HCT116 (cell line): ENCODE results near the gene HIRA. TPM values are rescaled to one million over a fixed set of nuclear protein-coding genes. Genes with fewer than 3 reads are reported as not detected.

Experiments used
- ATAC-seq: fragments of 200-7000 bp; cut with Tn5 transposase; 2 replicates; pipeline ENCODE4 v1.9.1; 2020; ENCODE audit warnings: mild to moderate bottlenecking, moderate library complexity
- BruUV-seq: library from RNA; stranded (reverse); fragments of 400-500 nt; replicated peaks from 2 replicates; lab custom pipeline; 2021; lab: Mats Ljungman, UMichigan
- CTCF ChIA-PET: fragments of 300-600 bp; sonication (Branson Sonifier 250); formaldehyde crosslinking; loops from one replicate; lab custom pipeline; 2021; ENCODE audit warnings: antibody characterized with exemption; lab: Charles Lee
- POLR2A ChIA-PET: fragments of 300-600, 350-600 bp; sonication (Branson Sonifier 250); formaldehyde crosslinking; loops from one replicate; lab custom pipeline; 2021; ENCODE audit warnings: antibody characterized with exemption; lab: Charles Lee
- RAD21 ChIA-PET, 2 experiments: fragments of 300-600 bp; sonication (Branson Sonifier 250); formaldehyde crosslinking; loops; one replicate each; lab custom pipeline; 2023; ENCODE audit warnings: low total read pairs in 2 of 2; ENCODE audit not compliant: uncharacterized antibody in 2 of 2, unreplicated experiment in 2 of 2, low non-redundant PET in 1 of 2; lab: Charles Lee
- DNase-seq: peaks from one replicate; pipeline ENCODE4 v3.0.0-alpha.2; 2010; ENCODE audit warnings: low read depth, low spot score
- H2AFZ ChIP-seq: fragments of 200-600 bp; shearing (Covaris generic), sonication (generic); 2 replicates; pipeline ENCODE4 v1.6.1; 2017; ENCODE audit warnings: low read depth, mixed run types, mixed read lengths, antibody characterized with exemption, low read length; ENCODE audit not compliant: poor library complexity, severe bottlenecking
- H3K27ac ChIP-seq: 2 replicates; pipeline ENCODE4 v1.5.1; 2012; ENCODE audit warnings: low read depth, low read length
- H3K27me3 ChIP-seq: fragments of 200-600 bp; sonication (generic); 2 replicates; pipeline ENCODE4 v1.6.1; 2016; ENCODE audit warnings: mixed run types, low read length, mixed read lengths; ENCODE audit not compliant: insufficient read depth
- H3K36me3 ChIP-seq, 2 experiments: fragments of 200-500 bp in 1 of 2; fragments of 200-600 bp in 1 of 2; sonication (Bioruptor generic) in 1 of 2; sonication (generic) in 1 of 2; 2 replicates each; pipeline versions ENCODE4 v1.5.1 to v1.6.1; 2014 to 2016; ENCODE audit warnings: low read length in 2 of 2, inconsistent platforms in 1 of 2, mixed read lengths in 1 of 2, mixed run types in 1 of 2; ENCODE audit not compliant: insufficient read depth in 2 of 2, control insufficient read depth in 1 of 2
- H3K4me1 ChIP-seq, 2 experiments: fragments of 200-600 bp in 1 of 2; sonication (generic) in 1 of 2; 2 replicates each; pipeline versions ENCODE4 v1.5.1 to v1.6.1; 2012 to 2017; ENCODE audit warnings: low read length in 2 of 2, inconsistent platforms in 1 of 2, mild to moderate bottlenecking in 1 of 2, mixed read lengths in 1 of 2, mixed run types in 1 of 2, moderate library complexity in 1 of 2; ENCODE audit not compliant: insufficient read depth in 2 of 2, control insufficient read depth in 1 of 2
- H3K4me2 ChIP-seq: fragments of 200-600 bp; sonication (generic); 2 replicates; pipeline ENCODE4 v1.6.1; 2017; ENCODE audit warnings: mixed run types, low read length, mixed read lengths
- H3K4me3 ChIP-seq, 2 experiments: fragments of 200-600 bp in 1 of 2; sonication (generic) in 1 of 2; replicated peaks in 1 of 2; 2 replicates each; pipeline ENCODE4 v1.5.1; 2011 to 2016; ENCODE audit warnings: low read length in 2 of 2, control low read depth in 1 of 2, low read depth in 1 of 2, mild to moderate bottlenecking in 1 of 2, mixed read lengths in 1 of 2, mixed run types in 1 of 2
- H3K79me2 ChIP-seq: fragments of 200-600 bp; sonication (generic); 2 replicates; pipeline ENCODE4 v1.6.1; 2017; ENCODE audit warnings: mild to moderate bottlenecking, mixed run types, low read length, moderate library complexity, mixed read lengths; ENCODE audit not compliant: insufficient read depth
- H3K9ac ChIP-seq: fragments of 200-600 bp; sonication (generic); 2 replicates; pipeline ENCODE4 v1.6.1; 2016; ENCODE audit warnings: low read length, mixed read lengths
- H3K9me2 ChIP-seq: fragments of 200-600 bp; sonication (generic), shearing (Covaris generic); 2 replicates; pipeline ENCODE4 v1.6.1; 2017; ENCODE audit warnings: mixed run types, mild to moderate bottlenecking, moderate library complexity; ENCODE audit not compliant: insufficient read depth
- H3K9me3 ChIP-seq, 2 experiments: fragments of 200-500 bp in 1 of 2; fragments of 200-600 bp in 1 of 2; sonication (Bioruptor generic) in 1 of 2; sonication (generic) in 1 of 2; 2 replicates each; pipeline ENCODE4 v1.6.1; 2014 to 2017; ENCODE audit warnings: low read length in 2 of 2, mixed read lengths in 2 of 2, inconsistent platforms in 1 of 2, low read depth in 1 of 2, mild to moderate bottlenecking in 1 of 2, mixed run types in 1 of 2, moderate library complexity in 1 of 2; ENCODE audit not compliant: control insufficient read depth in 1 of 2, insufficient read depth in 1 of 2
- H4K20me1 ChIP-seq: fragments of 200-600 bp; sonication (generic), shearing (Covaris generic); 2 replicates; pipeline ENCODE4 v1.6.1; 2017; ENCODE audit warnings: mixed run types, mild to moderate bottlenecking, moderate library complexity; ENCODE audit not compliant: insufficient read depth
- CEBPB ChIP-seq: IDR thresholded peaks from 2 replicates; pipeline ENCODE4 v1.6.1; 2012; ENCODE audit warnings: low read depth
- EGR1 ChIP-seq: IDR thresholded peaks from 2 replicates; pipeline ENCODE4 v1.6.1; 2012; ENCODE audit warnings: low read depth
- ELF1 ChIP-seq: IDR thresholded peaks from 2 replicates; pipeline ENCODE4 v1.6.1; 2012; ENCODE audit warnings: low read depth, borderline replicate concordance
- EZH2 ChIP-seq: fragments of 200-600 bp; sonication (generic); IDR thresholded peaks from 2 replicates; pipeline ENCODE4 v1.6.1; 2017; ENCODE audit warnings: antibody characterized with exemption, mixed run types
- EZH2phosphoT487 ChIP-seq: fragments of 200-600 bp; IDR thresholded peaks from 2 replicates; pipeline ENCODE4 v1.6.1; 2018; ENCODE audit warnings: antibody characterized with exemption, borderline replicate concordance
- JUND ChIP-seq: IDR thresholded peaks from 2 replicates; pipeline ENCODE4 v1.6.1; 2012
- POLR2AphosphoS5 ChIP-seq: IDR thresholded peaks from 2 replicates; pipeline ENCODE4 v1.6.1; 2011; ENCODE audit warnings: mild to moderate bottlenecking, low read depth, low read length, moderate library complexity
- RAD21 ChIP-seq: IDR thresholded peaks from 2 replicates; pipeline ENCODE4 v1.6.1; 2012; ENCODE audit warnings: low read depth, mild to moderate bottlenecking
- SIN3A ChIP-seq: IDR thresholded peaks from 2 replicates; pipeline ENCODE4 v1.6.1; 2012; ENCODE audit warnings: low read depth
- SP1 ChIP-seq: IDR thresholded peaks from 2 replicates; pipeline ENCODE4 v1.6.1; 2012; ENCODE audit warnings: low read depth
- TCF7L2 ChIP-seq: IDR thresholded peaks from 2 replicates; pipeline ENCODE4 v1.7.0; 2011; ENCODE audit warnings: borderline replicate concordance, inconsistent platforms; ENCODE audit not compliant: insufficient read depth, insufficient read length; ENCODE audit errors: extremely low read depth
- YY1 ChIP-seq: IDR thresholded peaks from 2 replicates; pipeline ENCODE4 v1.6.1; 2011; ENCODE audit warnings: low read length, low read depth, moderate library complexity, mild to moderate bottlenecking; ENCODE audit not compliant: insufficient replicate concordance; ENCODE audit errors: extremely low read depth
- ZFX ChIP-seq: fragments of 450-650 bp; IDR thresholded peaks from 2 replicates; pipeline ENCODE4 v1.6.1; 2017
- intact Hi-C: fragments of 100-400 bp; cut with micrococcal nuclease; formaldehyde crosslinking; loops from 2 replicates; pipeline ENCODE4 v1.10.0; 2022
- total RNA-seq: library from RNA; stranded (reverse); gene quantifications from one replicate; pipeline ENCODE4 v1.2.1, GENCODE V29; 2021; ENCODE audit not compliant: unreplicated experiment
- TF ChIP-seq, protein P1 (sequence below): IDR thresholded peaks from 2 replicates; pipeline ENCODE4 v1.6.1; 2012
- TF ChIP-seq, protein P2 (sequence below), 3 experiments: fragments of 200-600 bp in 1 of 3; sonication (generic) in 1 of 3; IDR thresholded peaks in 2 of 3; conservative IDR thresholded peaks in 1 of 3; 2 replicates each; pipeline ENCODE4 v1.5.1; 2012 to 2017; ENCODE audit warnings: low read depth in 2 of 3, low read length in 2 of 3, antibody characterized with exemption in 1 of 3, borderline replicate concordance in 1 of 3, control low read depth in 1 of 3, mild to moderate bottlenecking in 1 of 3, mixed read lengths in 1 of 3, mixed run types in 1 of 3, moderate library complexity in 1 of 3; ENCODE audit not compliant: insufficient read depth in 1 of 3
- TF ChIP-seq, protein P3 (sequence below): IDR thresholded peaks from 2 replicates; pipeline ENCODE4 v1.6.1; 2012; ENCODE audit warnings: low read depth

HIRA gene
- total RNA-seq, 1 experiment from 2014 or later, result 30.6 TPM

DNA sequence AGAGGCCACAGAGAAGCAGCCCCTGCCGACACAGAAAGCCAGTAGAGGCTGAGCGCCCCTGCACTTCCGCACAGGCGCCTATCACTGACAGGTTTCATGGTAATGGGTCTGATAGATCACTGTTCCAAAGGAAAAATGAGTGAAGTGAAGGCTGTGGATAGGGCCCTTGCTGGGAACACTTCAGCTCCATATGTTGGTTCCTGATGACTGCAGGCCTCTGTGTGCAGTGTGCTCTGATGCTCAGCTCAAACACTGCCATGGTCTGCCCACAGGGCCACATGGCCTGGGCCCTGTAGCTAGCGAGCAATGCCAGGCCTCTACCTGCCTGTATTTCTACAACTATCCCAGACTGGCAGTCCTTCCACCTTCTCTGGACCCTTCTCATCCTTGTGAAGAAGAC is 77.3 kb downstream of the HIRA start:
- DNase-seq (no peak), ATAC-seq (no peak)
- Histone ChIP-seq H3K9ac (no peak overlapping the region), H3K9me3 (no peaks in the 10 kb centered on the region), H3K27ac (no peak overlapping the region), H3K27me3 (no peaks in the 10 kb centered on the region), H3K4me3 (no peak overlapping the region), H3K4me2 (no peak overlapping the region), H3K9me2 (no peaks in the 10 kb centered on the region), H3K79me2 (no peaks in the 10 kb centered on the region), H4K20me1 (no peaks in the 10 kb centered on the region), H3K36me3 (peaks cover 30 to 31% of the 10 kb centered on the region in 2 experiments; a peak in 3 of 4 replicates), H2AFZ (no peak overlapping the region), H3K4me1 (no peaks in the 10 kb centered on the region)
- intact Hi-C loops, result no loop called here
- TF ChIP-seq, protein P1, sequence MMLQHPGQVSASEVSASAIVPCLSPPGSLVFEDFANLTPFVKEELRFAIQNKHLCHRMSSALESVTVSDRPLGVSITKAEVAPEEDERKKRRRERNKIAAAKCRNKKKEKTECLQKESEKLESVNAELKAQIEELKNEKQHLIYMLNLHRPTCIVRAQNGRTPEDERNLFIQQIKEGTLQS, result no peak
- no peak for TF ChIP-seq RAD21
- no peak for TF ChIP-seq SIN3A
- TF ChIP-seq EZH2, result no peak
- no peak for TF ChIP-seq EZH2phosphoT487
- no peak for TF ChIP-seq ZFX
- no peak for TF ChIP-seq POLR2AphosphoS5
- no peak for TF ChIP-seq EGR1
- TF ChIP-seq CEBPB, result no peak
- TF ChIP-seq ELF1, result no peak
- TF ChIP-seq, protein P2, sequence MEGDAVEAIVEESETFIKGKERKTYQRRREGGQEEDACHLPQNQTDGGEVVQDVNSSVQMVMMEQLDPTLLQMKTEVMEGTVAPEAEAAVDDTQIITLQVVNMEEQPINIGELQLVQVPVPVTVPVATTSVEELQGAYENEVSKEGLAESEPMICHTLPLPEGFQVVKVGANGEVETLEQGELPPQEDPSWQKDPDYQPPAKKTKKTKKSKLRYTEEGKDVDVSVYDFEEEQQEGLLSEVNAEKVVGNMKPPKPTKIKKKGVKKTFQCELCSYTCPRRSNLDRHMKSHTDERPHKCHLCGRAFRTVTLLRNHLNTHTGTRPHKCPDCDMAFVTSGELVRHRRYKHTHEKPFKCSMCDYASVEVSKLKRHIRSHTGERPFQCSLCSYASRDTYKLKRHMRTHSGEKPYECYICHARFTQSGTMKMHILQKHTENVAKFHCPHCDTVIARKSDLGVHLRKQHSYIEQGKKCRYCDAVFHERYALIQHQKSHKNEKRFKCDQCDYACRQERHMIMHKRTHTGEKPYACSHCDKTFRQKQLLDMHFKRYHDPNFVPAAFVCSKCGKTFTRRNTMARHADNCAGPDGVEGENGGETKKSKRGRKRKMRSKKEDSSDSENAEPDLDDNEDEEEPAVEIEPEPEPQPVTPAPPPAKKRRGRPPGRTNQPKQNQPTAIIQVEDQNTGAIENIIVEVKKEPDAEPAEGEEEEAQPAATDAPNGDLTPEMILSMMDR (IDR thresholded peaks at IDR 0.05 in 2 of 3, conservative IDR thresholded peaks at IDR 0.05 in 1 of 3; ENCODE audit: borderline replicate concordance in 1 of 3, insufficient read depth in 1 of 3, low read depth in 2 of 3, low read length in 2 of 3), result no peak
- TF ChIP-seq, protein P3, sequence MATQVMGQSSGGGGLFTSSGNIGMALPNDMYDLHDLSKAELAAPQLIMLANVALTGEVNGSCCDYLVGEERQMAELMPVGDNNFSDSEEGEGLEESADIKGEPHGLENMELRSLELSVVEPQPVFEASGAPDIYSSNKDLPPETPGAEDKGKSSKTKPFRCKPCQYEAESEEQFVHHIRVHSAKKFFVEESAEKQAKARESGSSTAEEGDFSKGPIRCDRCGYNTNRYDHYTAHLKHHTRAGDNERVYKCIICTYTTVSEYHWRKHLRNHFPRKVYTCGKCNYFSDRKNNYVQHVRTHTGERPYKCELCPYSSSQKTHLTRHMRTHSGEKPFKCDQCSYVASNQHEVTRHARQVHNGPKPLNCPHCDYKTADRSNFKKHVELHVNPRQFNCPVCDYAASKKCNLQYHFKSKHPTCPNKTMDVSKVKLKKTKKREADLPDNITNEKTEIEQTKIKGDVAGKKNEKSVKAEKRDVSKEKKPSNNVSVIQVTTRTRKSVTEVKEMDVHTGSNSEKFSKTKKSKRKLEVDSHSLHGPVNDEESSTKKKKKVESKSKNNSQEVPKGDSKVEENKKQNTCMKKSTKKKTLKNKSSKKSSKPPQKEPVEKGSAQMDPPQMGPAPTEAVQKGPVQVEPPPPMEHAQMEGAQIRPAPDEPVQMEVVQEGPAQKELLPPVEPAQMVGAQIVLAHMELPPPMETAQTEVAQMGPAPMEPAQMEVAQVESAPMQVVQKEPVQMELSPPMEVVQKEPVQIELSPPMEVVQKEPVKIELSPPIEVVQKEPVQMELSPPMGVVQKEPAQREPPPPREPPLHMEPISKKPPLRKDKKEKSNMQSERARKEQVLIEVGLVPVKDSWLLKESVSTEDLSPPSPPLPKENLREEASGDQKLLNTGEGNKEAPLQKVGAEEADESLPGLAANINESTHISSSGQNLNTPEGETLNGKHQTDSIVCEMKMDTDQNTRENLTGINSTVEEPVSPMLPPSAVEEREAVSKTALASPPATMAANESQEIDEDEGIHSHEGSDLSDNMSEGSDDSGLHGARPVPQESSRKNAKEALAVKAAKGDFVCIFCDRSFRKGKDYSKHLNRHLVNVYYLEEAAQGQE, result no peak
- no peak for TF ChIP-seq SP1
- no peak for TF ChIP-seq TCF7L2
- TF ChIP-seq YY1, result no peak
- TF ChIP-seq JUND, result no peak
- no TSS peak for BruUV-seq
- ChIA-PET RAD21 (no interaction called here), POLR2A (no interaction called here), CTCF (no interaction called here)
